Heart right ventricle (tissue), 16 donors: Measurements from ENCODE around the gene ARHGEF12. TPM values are rescaled to one million over a fixed set of nuclear protein-coding genes. Genes with fewer than 3 reads are reported as not detected.

ENCODE experiments used
- ATAC-seq, 8 donors: fragments of 200-7000 bp; cut with Tn5 transposase; one replicate each; pipeline ENCODE4 v1.9.1; 2020; ENCODE audit warnings: mild to moderate bottlenecking in 8 of 8, moderate library complexity in 8 of 8, moderate number of reproducible peaks in 1 of 8
- DNase-seq, 2 donors: peaks; one replicate each; pipeline ENCODE4 v3.0.0-alpha.2; 2020
- H3K27ac ChIP-seq, 10 donors: fragments of 200-600 bp; sonication (generic) in 2 of 10; one replicate each; pipeline versions ENCODE4 v1.5.0 to v1.8.0; 2020 to 2022; ENCODE audit warnings: mild to moderate bottlenecking in 3 of 10
- H3K27me3 ChIP-seq, 7 donors: fragments of 200-600 bp; one replicate each; pipeline ENCODE4 v1.8.0; 2021 to 2022; ENCODE audit warnings: mild to moderate bottlenecking in 2 of 7
- H3K36me3 ChIP-seq, 9 donors: fragments of 200-600 bp; sonication (generic) in 1 of 9; one replicate each; pipeline versions ENCODE4 v1.5.0 to v1.8.0; 2020 to 2022; ENCODE audit warnings: mild to moderate bottlenecking in 2 of 9
- H3K4me1 ChIP-seq, 9 donors: fragments of 200-600 bp; sonication (generic) in 1 of 9; one replicate each; pipeline versions ENCODE4 v1.5.0 to v1.8.0; 2020 to 2022; ENCODE audit warnings: mild to moderate bottlenecking in 4 of 9
- H3K4me3 ChIP-seq, 10 donors: fragments of 200-600 bp; sonication (generic) in 2 of 10; one replicate each; pipeline versions ENCODE4 v1.5.0 to v1.8.0; 2020 to 2022; ENCODE audit warnings: mild to moderate bottlenecking in 7 of 10, moderate library complexity in 2 of 10
- H3K9me3 ChIP-seq, 11 donors: fragments of 200-600 bp in 10 of 11; sonication (generic) in 2 of 11; one replicate each; pipeline versions ENCODE4 v1.5.0 to v1.8.0; 2013 to 2022; ENCODE audit warnings: mild to moderate bottlenecking in 2 of 11, control low read depth in 1 of 11, moderate library complexity in 1 of 11
- WGBS, 2 donors: extraction: QIAGEN DNeasy Blood & Tissue Kit; methylation state at CpG; one replicate each; pipeline ENCODE4 v1.1.7; 2013; ENCODE audit warnings: inconsistent platforms in 1 of 2; 5-methylcytosine and 5-hydroxymethylcytosine counted together
- intact Hi-C, 10 donors: fragments of 100-400 bp; cut with DNase I; formaldehyde crosslinking; loops; one replicate each; pipeline versions ENCODE4 v1.11.1 to v1.14.2; 2022
- polyA plus RNA-seq, 2 donors: library from polyadenylated mRNA; stranded (reverse); fragments of 200-250 nt; gene quantifications; one replicate each; pipeline ENCODE4 v1.2.3, GENCODE V29; 2013
- total RNA-seq, 10 donors: library from RNA; stranded (reverse); fragmentation: NEBNext Ultra II Directional in 3 of 10; extraction: Animal tissue kit (Norgen Biotek cat#: 25700) in 3 of 10; gene quantifications; one replicate each; pipeline versions ENCODE4 v1.2.1 to v1.2.4, GENCODE V29; 2021 to 2023
- TF ChIP-seq, protein P1 (sequence below), 9 donors: fragments of 200-600 bp; sonication (generic) in 2 of 9; IDR thresholded peaks; one replicate each; pipeline versions ENCODE4 v1.5.0 to v1.8.0; 2021 to 2022; ENCODE audit warnings: antibody characterized with exemption in 9 of 9, mild to moderate bottlenecking in 5 of 9, moderate library complexity in 1 of 9
- donor health status: Arrhythmogenic right ventricular cardiomyopathy.
- donor health status: ischemic (EF 13 %, LVEDD 7.1; RV severe dilation, severe dysfunction).
- donor health status: healthy with polysubstance abuse.
- donor health status: DM: no; HTN: yes; CAD: no.
- donor health status: DM: no; HTN: no; CAD: no.
- donor health status: ischemic (EF 25% LVEDD 6.9; RV normal size, moderate dysfunction).
- donor health status: ischemic (EF 25% LVEDD 5.7; RV mildly dilated, moderate dysfunction).
- donor health status: healthy.
- donor health status: DM: yes; HTN: yes; CAD: no.
- donor health status: Ischemic cardiomyopathy.
- donor health status: ischemic (EF 35%, LVEDD 5.7; RV mildly dilated, moderate dysfunction).
- donor health status: nonischemic (EF 11% LVEDD 7.7; RV severe dilation, severe dysfunction).
- donor health status: DM: yes; HTN: yes; CAD: no.
- donor health status: PGD.
- donor health status: ischemic (EF 29% LVEDD 5.4; RV normal size, mild dysfunction).
- donor health status: nonischemic (EF 23%, LVEDD 6.1; RV moderate dilation, normal function).

Gene ARHGEF12
- total and polyA plus RNA-seq, 12 donors = 20.0 to 155 (median 110) TPM

DNA sequence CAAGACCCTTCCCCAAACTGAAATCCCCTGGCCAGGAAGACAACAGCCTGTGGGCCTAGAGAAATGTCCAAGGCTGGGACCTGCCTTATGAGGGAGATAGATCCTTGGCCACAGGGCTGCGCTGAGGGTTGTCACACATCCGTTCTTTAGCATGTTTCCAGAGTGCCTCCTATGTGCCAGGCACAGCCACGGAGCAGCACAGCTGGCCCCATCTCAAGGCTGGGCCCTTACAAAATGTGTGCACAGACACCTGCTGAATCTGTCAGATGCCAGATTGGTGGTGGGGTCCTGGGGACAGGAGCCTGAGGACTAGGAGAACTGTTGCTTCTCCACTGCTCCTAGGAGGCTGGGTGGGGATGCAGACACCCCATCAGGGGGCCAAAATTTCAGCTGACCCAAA lies 186.5 kb downstream of the ARHGEF12 start:
- H3K9me3 ChIP-seq = no peaks in the 10 kb centered on the region
- ATAC-seq (no peak), DNase-seq (no peak)
- peaks cover 0 to 6% (median 0%) of the 10 kb centered on the region in 9 donors for H3K4me1 ChIP-seq
- intact Hi-C loops = loop anchor here in 1 of 10 donors (5.0 kb wide), 1 partner anchor 155 kb away; no protein-coding TSS in a partner anchor
- TF ChIP-seq, protein P1, sequence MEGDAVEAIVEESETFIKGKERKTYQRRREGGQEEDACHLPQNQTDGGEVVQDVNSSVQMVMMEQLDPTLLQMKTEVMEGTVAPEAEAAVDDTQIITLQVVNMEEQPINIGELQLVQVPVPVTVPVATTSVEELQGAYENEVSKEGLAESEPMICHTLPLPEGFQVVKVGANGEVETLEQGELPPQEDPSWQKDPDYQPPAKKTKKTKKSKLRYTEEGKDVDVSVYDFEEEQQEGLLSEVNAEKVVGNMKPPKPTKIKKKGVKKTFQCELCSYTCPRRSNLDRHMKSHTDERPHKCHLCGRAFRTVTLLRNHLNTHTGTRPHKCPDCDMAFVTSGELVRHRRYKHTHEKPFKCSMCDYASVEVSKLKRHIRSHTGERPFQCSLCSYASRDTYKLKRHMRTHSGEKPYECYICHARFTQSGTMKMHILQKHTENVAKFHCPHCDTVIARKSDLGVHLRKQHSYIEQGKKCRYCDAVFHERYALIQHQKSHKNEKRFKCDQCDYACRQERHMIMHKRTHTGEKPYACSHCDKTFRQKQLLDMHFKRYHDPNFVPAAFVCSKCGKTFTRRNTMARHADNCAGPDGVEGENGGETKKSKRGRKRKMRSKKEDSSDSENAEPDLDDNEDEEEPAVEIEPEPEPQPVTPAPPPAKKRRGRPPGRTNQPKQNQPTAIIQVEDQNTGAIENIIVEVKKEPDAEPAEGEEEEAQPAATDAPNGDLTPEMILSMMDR (IDR thresholded peaks at IDR 0.05) = no peak
- H3K27ac ChIP-seq = no peak overlapping the region
- H3K27me3 ChIP-seq = peaks cover 0 to 57% (median 43%) of the 10 kb centered on the region in 7 donors
- no peaks in the 10 kb centered on the region for H3K36me3 ChIP-seq
- H3K4me3 ChIP-seq = no peak overlapping the region
- 86 to 87% methylated on average over 3 of the region's 3 CpGs for WGBS, 2 donors

DNA sequence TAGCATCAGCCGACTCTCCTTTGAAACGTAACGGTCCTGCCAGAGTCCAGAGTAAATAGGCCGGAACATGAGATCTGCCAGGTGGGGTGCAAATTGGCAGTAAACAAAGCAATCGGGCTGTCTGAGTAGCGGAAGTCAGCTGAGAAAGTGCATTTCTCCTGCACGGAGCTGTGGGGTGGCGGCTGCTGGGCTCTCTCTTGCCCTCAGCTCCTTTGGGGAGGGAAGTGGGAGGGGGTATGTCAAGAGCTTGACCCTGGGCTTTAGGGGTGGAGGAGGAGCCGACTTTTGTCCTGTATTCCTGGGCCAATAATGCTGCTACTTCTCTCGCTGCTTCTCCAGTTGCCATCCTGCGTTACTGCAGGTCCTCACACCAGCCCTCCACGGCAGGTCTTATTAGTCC lies 187.0 kb downstream of the ARHGEF12 start:
- DNase-seq = no peak
- peaks cover 0 to 58% (median 45%) of the 10 kb centered on the region in 7 donors for H3K27me3 ChIP-seq
- intact Hi-C loops = loop anchor here in 1 of 10 donors (5.0 kb wide), 1 partner anchor 154 kb away; no protein-coding TSS in a partner anchor

DNA sequence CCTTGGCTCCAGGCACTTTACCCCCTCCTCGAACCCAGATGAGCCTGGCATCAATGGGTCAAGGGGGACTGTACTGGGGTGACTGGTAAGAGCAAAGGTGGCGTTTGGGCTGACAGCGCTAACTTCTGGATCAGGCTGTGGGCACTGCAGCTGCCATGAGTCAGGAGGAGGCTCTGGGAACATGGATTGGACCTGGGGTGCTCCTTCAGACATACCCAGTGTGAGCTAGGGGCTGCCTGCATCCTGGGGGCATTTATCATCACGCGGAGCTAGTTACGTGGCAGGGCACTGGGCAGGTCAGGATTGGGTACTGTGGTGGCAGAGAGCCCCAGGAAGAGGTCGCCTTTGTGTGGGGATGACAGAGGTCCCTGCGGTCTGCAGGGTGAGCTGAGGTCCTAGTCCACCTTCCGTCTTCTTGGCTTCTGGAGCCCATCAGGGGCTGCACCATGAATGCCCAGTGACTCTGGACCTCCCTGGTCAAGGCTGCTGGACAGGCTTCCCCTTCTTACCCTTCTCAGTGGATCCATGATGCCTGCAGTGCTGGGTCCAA lies 188.4 kb downstream of the ARHGEF12 start:
- Histone ChIP-seq H3K4me1 (peaks cover 0 to 6% (median 0%) of the 10 kb centered on the region in 9 donors), H3K9me3 (no peaks in the 10 kb centered on the region), H3K36me3 (no peaks in the 10 kb centered on the region), H3K4me3 (no peak overlapping the region), H3K27ac (no peak overlapping the region), H3K27me3 (peaks cover 0 to 61% (median 45%) of the 10 kb centered on the region in 7 donors)
- intact Hi-C loops = loop anchor here in 1 of 10 donors (5.0 kb wide), 1 partner anchor 153 kb away; no protein-coding TSS in a partner anchor
- WGBS, 2 donors = 94 to 95% methylated on average over 9 of the region's 9 CpGs
- TF ChIP-seq, protein P1 (IDR thresholded peaks at IDR 0.05) = no peak
- ATAC-seq (peak in 1 of 8 donors; percentile 26), DNase-seq (no peak)

More for the DNA sequence above, 187.0 kb downstream of the ARHGEF12 start:
- WGBS, 2 donors = 50 to 60% methylated on average over 12 of the region's 12 CpGs
- H3K9me3 ChIP-seq = no peaks in the 10 kb centered on the region
- TF ChIP-seq, protein P1 (IDR thresholded peaks at IDR 0.05) = no peak
- H3K4me3 ChIP-seq = no peak overlapping the region
- H3K36me3 ChIP-seq = no peaks in the 10 kb centered on the region
- H3K4me1 ChIP-seq = peaks cover 0 to 6% (median 0%) of the 10 kb centered on the region in 9 donors
- no peak overlapping the region for H3K27ac ChIP-seq
- ATAC-seq = no peak

DNA sequence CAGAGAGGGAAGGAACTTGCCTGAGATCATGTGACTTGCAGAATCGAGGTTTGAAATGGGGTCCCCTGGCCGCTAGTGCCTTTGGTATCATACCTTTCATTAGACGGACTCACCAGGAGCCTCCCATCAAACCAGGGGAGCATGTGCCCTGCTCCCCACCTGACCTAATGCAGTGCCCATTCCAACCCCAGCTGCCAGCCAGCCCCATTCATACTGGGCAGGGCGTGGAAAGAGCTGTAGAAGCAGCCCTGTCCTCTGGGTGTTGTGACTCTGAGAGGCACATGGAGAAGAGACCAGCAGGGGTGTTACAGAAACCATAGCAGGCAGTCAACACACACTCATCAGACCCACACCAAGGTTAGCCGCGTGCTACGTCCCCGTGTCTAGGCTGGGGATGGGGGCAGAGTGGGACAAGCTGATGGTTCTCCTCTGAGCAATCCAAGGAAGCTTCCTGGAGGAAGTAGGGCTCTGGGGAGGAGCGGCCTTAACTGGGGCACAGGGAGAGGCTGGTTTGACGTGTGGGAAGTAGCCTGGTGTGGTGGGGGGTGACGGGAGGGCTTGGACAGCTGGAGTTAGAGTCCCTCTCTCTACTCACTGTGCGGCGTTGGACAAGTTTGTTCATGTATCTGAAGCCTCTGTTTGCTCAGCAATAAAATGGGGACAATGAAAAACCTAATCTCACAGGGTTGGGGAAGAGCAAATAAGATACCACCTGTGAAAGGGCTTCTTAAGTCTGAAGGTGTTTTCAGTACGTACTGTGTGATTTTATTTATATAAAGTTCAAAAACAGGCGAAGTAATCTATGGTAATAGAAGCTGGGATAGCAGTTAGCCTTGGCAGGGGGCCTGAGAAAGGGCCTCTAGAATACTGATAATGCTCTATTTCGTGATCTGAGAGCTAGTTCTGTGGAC lies 189.3 kb downstream of the ARHGEF12 start:
- Histone ChIP-seq H3K4me1 (peaks cover 0 to 6% (median 0%) of the 10 kb centered on the region in 9 donors), H3K27me3 (peaks cover 0 to 61% (median 45%) of the 10 kb centered on the region in 7 donors), H3K9me3 (no peaks in the 10 kb centered on the region), H3K36me3 (no peaks in the 10 kb centered on the region), H3K4me3 (no peak overlapping the region), H3K27ac (no peak overlapping the region)
- ATAC-seq (no peak), DNase-seq (no peak)
- intact Hi-C loops = no loop called here
- TF ChIP-seq, protein P1 (IDR thresholded peaks at IDR 0.05) = no peak
- WGBS, 2 donors = 82 to 87% methylated on average over 16 of the region's 16 CpGs
